ENCODE data around the gene SEC11C. TPM values are rescaled to one million over a fixed set of nuclear protein-coding genes. Genes with fewer than 3 reads are reported as not detected.

Gene SEC11C
- total RNA-seq, 1 donor from 2014 or later: 15.8 TPM

Other genes starting within 250 kb of the SEC11C start
- not detected in 2 replicates for gene GRP, start 80.3 kb downstream of the SEC11C start, total RNA-seq
- gene RAX, start 133.6 kb downstream of the SEC11C start, total RNA-seq: not detected in 2 replicates
- gene CPLX4, start 178.8 kb downstream of the SEC11C start, total RNA-seq: not detected in 2 replicates
- 80.4 and 92.5 TPM in 2 replicates for gene LMAN1, start 219.4 kb downstream of the SEC11C start, total RNA-seq

All from dermis microvascular lymphatic vessel endothelial cell (primary cell).